Activated CD4-positive, alpha-beta T cell treated with anti-CD3 and anti-CD28 coated beads, Interleukin-2, amount 10 ng/mL, durations not matched to agents 24 days and 14 days (primary cell): Measurements from ENCODE around the gene TEKT2. TPM values are rescaled to one million over a fixed set of nuclear protein-coding genes. Genes with fewer than 3 reads are reported as not detected.

Experiments
- DNase-seq: peaks from one replicate; pipeline ENCODE4 v3.0.0; 2022
- H3K27ac Mint-ChIP-seq: one replicate; pipeline ENCODE4 v1.8.0; 2022; ENCODE audit warnings: mild to moderate bottlenecking, mixed read lengths
- H3K27me3 Mint-ChIP-seq: one replicate; pipeline ENCODE4 v1.8.0; 2022; ENCODE audit warnings: mixed read lengths
- H3K36me3 Mint-ChIP-seq: one replicate; pipeline ENCODE4 v1.8.0; 2022; ENCODE audit warnings: low read depth, mild to moderate bottlenecking, mixed read lengths
- H3K4me1 Mint-ChIP-seq: one replicate; pipeline ENCODE4 v1.8.0; 2021; ENCODE audit warnings: mixed read lengths
- H3K4me3 Mint-ChIP-seq: one replicate; pipeline ENCODE4 v1.8.0; 2022; ENCODE audit warnings: mild to moderate bottlenecking, moderate library complexity, mixed read lengths
- H3K9me3 Mint-ChIP-seq: one replicate; pipeline ENCODE4 v1.8.0; 2021; ENCODE audit warnings: mixed read lengths
- intact Hi-C: fragments of 100-400 bp; cut with micrococcal nuclease; formaldehyde crosslinking; loops from one replicate; pipeline ENCODE4 v1.15.1; 2023
- total RNA-seq: library from RNA; stranded (reverse); gene quantifications from 2 replicates; pipeline ENCODE4 v1.2.3, GENCODE V29; 2022

TEKT2 gene
- total RNA-seq, 1 donor from 2014 or later, result not detected

GRCh38 chr1:36135796-36136195 is 51.9 kb downstream of the TEKT2 start:
- Mint-ChIP-seq H3K27me3 (no peaks in the 10 kb centered on the region), H3K9me3 (no peaks in the 10 kb centered on the region), H3K4me3 (no peak overlapping the region), H3K27ac (peak overlapping the region; percentile 22), H3K4me1 (peaks cover 9% of the 10 kb centered on the region), H3K36me3 (peaks cover 26% of the 10 kb centered on the region)
- no peak for DNase-seq
- intact Hi-C loops, result loop anchor here (2.0 kb wide), 1 partner anchor 37 kb away; no protein-coding TSS in a partner anchor

- no peaks in the 10 kb centered on the region for H3K9me3 Mint-ChIP-seq
- peaks cover 31% of the 10 kb centered on the region for H3K36me3 Mint-ChIP-seq
- no peak overlapping the region for H3K4me3 Mint-ChIP-seq
- H3K27ac Mint-ChIP-seq, result no peak overlapping the region
- DNase-seq, result no peak
- H3K4me1 Mint-ChIP-seq, result peaks cover 14% of the 10 kb centered on the region
- intact Hi-C loops, result no loop called here
- no peaks in the 10 kb centered on the region for H3K27me3 Mint-ChIP-seq
These were observed 52.6 kb downstream of the TEKT2 start for GRCh38 chr1:36136535-36136934.

- H3K27me3 Mint-ChIP-seq, result no peaks in the 10 kb centered on the region
- no peak overlapping the region for H3K4me3 Mint-ChIP-seq
- no peak overlapping the region for H3K27ac Mint-ChIP-seq
- H3K4me1 Mint-ChIP-seq, result peaks cover 18% of the 10 kb centered on the region
- H3K36me3 Mint-ChIP-seq, result peaks cover 33% of the 10 kb centered on the region
- intact Hi-C loops, result no loop called here
- DNase-seq, result no peak
- H3K9me3 Mint-ChIP-seq, result no peaks in the 10 kb centered on the region
These were observed 53.3 kb downstream of the TEKT2 start for GRCh38 chr1:36137226-36137625.

GRCh38 chr1:36137776-36138175 is 53.9 kb downstream of the TEKT2 start:
- DNase-seq, result no peak
- H3K9me3 Mint-ChIP-seq, result no peaks in the 10 kb centered on the region
- intact Hi-C loops, result no loop called here
- no peaks in the 10 kb centered on the region for H3K27me3 Mint-ChIP-seq
- H3K36me3 Mint-ChIP-seq, result peaks cover 34% of the 10 kb centered on the region
- no peak overlapping the region for H3K27ac Mint-ChIP-seq
- no peak overlapping the region for H3K4me3 Mint-ChIP-seq
- peaks cover 19% of the 10 kb centered on the region for H3K4me1 Mint-ChIP-seq

Other genes starting within 250 kb of the TEKT2 start
- 38.6 and 39.1 TPM in 2 replicates for gene AGO1, start 200.9 kb upstream of the TEKT2 start, total RNA-seq
- gene AGO3, start 153.0 kb upstream of the TEKT2 start, total RNA-seq, result 25.9 and 32.1 TPM in 2 replicates
- gene ADPRS, start 4.8 kb downstream of the TEKT2 start, total RNA-seq, result 35.3 and 38.8 TPM in 2 replicates
- gene COL8A2, start 41.1 kb downstream of the TEKT2 start, total RNA-seq, result 0.12 TPM in 2 replicates
- gene TRAPPC3, start 65.4 kb downstream of the TEKT2 start, total RNA-seq, result 71.2 and 72.4 TPM in 2 replicates
- 170 and 177 TPM in 2 replicates for gene MAP7D1, start 72.1 kb downstream of the TEKT2 start, total RNA-seq
- gene THRAP3, start 140.3 kb downstream of the TEKT2 start, total RNA-seq, result 157 and 161 TPM in 2 replicates
- gene SH3D21, start 222.3 kb downstream of the TEKT2 start, total RNA-seq, result 17.0 and 19.4 TPM in 2 replicates
- 7.5 and 9.0 TPM in 2 replicates for gene EVA1B, start 239.6 kb downstream of the TEKT2 start, total RNA-seq